H1 (cell line): Measurements from ENCODE around the gene CAMKMT. TPM values are rescaled to one million over a fixed set of nuclear protein-coding genes. Genes with fewer than 3 reads are reported as not detected.

Experiments used
- BRCA1 ChIP-seq: IDR thresholded peaks from 2 replicates; pipeline ENCODE4 v1.6.1; 2012; ENCODE audit warnings: low read depth, low read length, improper control_type of control experiment
- CEBPB ChIP-seq: IDR thresholded peaks from 2 replicates; pipeline ENCODE4 v1.6.1; 2012; ENCODE audit warnings: low read depth, low read length
- HDAC2 ChIP-seq, 2 experiments: fragments of 300-600 bp in 1 of 2; sonication (generic) in 1 of 2; IDR thresholded peaks; 2 replicates each; pipeline ENCODE4 v1.6.1; 2011 to 2012; ENCODE audit warnings: low read depth in 2 of 2, low read length in 2 of 2, mild to moderate bottlenecking in 2 of 2, moderate library complexity in 2 of 2, borderline replicate concordance in 1 of 2, inconsistent platforms in 1 of 2
- ZNF274 ChIP-seq: IDR thresholded peaks from 2 replicates; pipeline ENCODE4 v1.7.0; 2012; ENCODE audit warnings: low read length, borderline replicate concordance; ENCODE audit errors: extremely low read depth
- polyA plus RNA-seq, 7 experiments: library from polyadenylated mRNA; depleted of rRNA in 3 of 7; stranded (reverse) in 5 of 7; unstranded in 2 of 7; fragments of >200 nt in 5 of 7; fragments of 200-250 nt in 2 of 7; gene quantifications; 1 replicate in 5 of 7; 2 replicates in 1 of 7; 4 replicates in 1 of 7; pipeline versions ENCODE4 v1.2.1 to v1.2.3, GENCODE V29; 2011 to 2013; ENCODE audit warnings: missing spikeins in 2 of 7, mixed read lengths in 2 of 7
- total RNA-seq: library from RNA; stranded (reverse); fragmentation: NEBNext Ultra II Directional; extraction: Animal tissue kit (Norgen Biotek cat#: 25700); gene quantifications from 2 replicates; pipeline ENCODE4 v1.2.1, GENCODE V29; 2021
- TF ChIP-seq, protein P1 (sequence below): fragments of 300-600 bp; sonication (generic); IDR thresholded peaks from 2 replicates; pipeline ENCODE4 v1.7.1; 2012; ENCODE audit warnings: low read length, moderate library complexity, mild to moderate bottlenecking, inconsistent platforms; ENCODE audit not compliant: insufficient replicate concordance

Gene CAMKMT
- total and polyA plus RNA-seq, 2 of the 8 experiments (the other 6 are each of a cell fraction or from before 2014, with no cell fraction given), result 14.7 to 22.4 TPM

DNA sequence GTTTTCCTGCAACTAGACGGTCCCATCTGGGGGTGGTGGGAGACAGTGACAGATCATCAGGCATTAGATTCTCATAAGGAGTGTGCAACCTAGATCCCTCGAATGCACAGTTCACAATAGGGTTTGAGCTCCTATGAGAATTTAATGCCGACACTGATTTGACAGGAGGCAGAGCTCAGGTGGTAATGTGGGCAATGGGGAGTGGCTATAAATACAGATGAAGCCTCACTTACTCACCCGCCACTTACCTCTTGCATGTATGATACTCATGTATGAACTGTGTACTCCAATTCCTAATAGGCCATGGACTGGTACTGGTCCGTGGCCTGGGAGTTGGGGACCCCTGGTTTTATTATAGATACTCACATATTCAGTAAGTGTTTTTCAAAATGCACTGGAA lies 457.3 kb downstream of the CAMKMT start (continued):
- no peak for TF ChIP-seq HDAC2 (IDR thresholded peaks at IDR 0.05; ENCODE audit: borderline replicate concordance in 1 of 2, low read depth in 2 of 2, low read length in 2 of 2)
- TF ChIP-seq ZNF274, result no peak
- TF ChIP-seq, protein P1, sequence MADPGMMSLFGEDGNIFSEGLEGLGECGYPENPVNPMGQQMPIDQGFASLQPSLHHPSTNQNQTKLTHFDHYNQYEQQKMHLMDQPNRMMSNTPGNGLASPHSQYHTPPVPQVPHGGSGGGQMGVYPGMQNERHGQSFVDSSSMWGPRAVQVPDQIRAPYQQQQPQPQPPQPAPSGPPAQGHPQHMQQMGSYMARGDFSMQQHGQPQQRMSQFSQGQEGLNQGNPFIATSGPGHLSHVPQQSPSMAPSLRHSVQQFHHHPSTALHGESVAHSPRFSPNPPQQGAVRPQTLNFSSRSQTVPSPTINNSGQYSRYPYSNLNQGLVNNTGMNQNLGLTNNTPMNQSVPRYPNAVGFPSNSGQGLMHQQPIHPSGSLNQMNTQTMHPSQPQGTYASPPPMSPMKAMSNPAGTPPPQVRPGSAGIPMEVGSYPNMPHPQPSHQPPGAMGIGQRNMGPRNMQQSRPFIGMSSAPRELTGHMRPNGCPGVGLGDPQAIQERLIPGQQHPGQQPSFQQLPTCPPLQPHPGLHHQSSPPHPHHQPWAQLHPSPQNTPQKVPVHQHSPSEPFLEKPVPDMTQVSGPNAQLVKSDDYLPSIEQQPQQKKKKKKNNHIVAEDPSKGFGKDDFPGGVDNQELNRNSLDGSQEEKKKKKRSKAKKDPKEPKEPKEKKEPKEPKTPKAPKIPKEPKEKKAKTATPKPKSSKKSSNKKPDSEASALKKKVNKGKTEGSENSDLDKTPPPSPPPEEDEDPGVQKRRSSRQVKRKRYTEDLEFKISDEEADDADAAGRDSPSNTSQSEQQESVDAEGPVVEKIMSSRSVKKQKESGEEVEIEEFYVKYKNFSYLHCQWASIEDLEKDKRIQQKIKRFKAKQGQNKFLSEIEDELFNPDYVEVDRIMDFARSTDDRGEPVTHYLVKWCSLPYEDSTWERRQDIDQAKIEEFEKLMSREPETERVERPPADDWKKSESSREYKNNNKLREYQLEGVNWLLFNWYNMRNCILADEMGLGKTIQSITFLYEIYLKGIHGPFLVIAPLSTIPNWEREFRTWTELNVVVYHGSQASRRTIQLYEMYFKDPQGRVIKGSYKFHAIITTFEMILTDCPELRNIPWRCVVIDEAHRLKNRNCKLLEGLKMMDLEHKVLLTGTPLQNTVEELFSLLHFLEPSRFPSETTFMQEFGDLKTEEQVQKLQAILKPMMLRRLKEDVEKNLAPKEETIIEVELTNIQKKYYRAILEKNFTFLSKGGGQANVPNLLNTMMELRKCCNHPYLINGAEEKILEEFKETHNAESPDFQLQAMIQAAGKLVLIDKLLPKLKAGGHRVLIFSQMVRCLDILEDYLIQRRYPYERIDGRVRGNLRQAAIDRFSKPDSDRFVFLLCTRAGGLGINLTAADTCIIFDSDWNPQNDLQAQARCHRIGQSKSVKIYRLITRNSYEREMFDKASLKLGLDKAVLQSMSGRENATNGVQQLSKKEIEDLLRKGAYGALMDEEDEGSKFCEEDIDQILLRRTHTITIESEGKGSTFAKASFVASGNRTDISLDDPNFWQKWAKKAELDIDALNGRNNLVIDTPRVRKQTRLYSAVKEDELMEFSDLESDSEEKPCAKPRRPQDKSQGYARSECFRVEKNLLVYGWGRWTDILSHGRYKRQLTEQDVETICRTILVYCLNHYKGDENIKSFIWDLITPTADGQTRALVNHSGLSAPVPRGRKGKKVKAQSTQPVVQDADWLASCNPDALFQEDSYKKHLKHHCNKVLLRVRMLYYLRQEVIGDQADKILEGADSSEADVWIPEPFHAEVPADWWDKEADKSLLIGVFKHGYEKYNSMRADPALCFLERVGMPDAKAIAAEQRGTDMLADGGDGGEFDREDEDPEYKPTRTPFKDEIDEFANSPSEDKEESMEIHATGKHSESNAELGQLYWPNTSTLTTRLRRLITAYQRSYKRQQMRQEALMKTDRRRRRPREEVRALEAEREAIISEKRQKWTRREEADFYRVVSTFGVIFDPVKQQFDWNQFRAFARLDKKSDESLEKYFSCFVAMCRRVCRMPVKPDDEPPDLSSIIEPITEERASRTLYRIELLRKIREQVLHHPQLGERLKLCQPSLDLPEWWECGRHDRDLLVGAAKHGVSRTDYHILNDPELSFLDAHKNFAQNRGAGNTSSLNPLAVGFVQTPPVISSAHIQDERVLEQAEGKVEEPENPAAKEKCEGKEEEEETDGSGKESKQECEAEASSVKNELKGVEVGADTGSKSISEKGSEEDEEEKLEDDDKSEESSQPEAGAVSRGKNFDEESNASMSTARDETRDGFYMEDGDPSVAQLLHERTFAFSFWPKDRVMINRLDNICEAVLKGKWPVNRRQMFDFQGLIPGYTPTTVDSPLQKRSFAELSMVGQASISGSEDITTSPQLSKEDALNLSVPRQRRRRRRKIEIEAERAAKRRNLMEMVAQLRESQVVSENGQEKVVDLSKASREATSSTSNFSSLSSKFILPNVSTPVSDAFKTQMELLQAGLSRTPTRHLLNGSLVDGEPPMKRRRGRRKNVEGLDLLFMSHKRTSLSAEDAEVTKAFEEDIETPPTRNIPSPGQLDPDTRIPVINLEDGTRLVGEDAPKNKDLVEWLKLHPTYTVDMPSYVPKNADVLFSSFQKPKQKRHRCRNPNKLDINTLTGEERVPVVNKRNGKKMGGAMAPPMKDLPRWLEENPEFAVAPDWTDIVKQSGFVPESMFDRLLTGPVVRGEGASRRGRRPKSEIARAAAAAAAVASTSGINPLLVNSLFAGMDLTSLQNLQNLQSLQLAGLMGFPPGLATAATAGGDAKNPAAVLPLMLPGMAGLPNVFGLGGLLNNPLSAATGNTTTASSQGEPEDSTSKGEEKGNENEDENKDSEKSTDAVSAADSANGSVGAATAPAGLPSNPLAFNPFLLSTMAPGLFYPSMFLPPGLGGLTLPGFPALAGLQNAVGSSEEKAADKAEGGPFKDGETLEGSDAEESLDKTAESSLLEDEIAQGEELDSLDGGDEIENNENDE, result no peak
- no peak for TF ChIP-seq BRCA1
- no peak for TF ChIP-seq CEBPB
